Common myeloid progenitor, CD34-positive (primary cell): ENCODE measurements around the gene LRRTM3. TPM values are rescaled to one million over a fixed set of nuclear protein-coding genes. Genes with fewer than 3 reads are reported as not detected.
A peak's percentile ranks its signal among the peaks of the same experiment; 100 is the strongest.

ENCODE experiments used
- CTCF ChIA-PET: fragments of 350-600 bp; sonication (Branson Sonifier 250); formaldehyde crosslinking; loops from one replicate; lab custom pipeline; 2021; ENCODE audit warnings: antibody characterized with exemption; lab: Charles Lee
- POLR2A ChIA-PET: fragments of 350-600 bp; sonication (Branson Sonifier 250); formaldehyde crosslinking; loops from one replicate; lab custom pipeline; 2021; ENCODE audit warnings: antibody characterized with exemption; lab: Charles Lee
- DNase-seq, 3 donors: peaks; one replicate each; pipeline versions ENCODE4 v3.0.0 to v3.0.0-alpha.2; 2013
- H3K27ac ChIP-seq, 2 experiments: 1 replicate in 1 of 2; 2 replicates in 1 of 2; pipeline ENCODE4 v1.7.0; 2013; ENCODE audit warnings: inconsistent platforms in 2 of 2, low read length in 2 of 2, mild to moderate bottlenecking in 2 of 2, low read depth in 1 of 2, moderate library complexity in 1 of 2; ENCODE audit not compliant: severe bottlenecking in 2 of 2, insufficient read depth in 1 of 2, poor library complexity in 1 of 2
- H3K27me3 ChIP-seq, 5 experiments: replicated peaks in 2 of 5; 1 replicate in 3 of 5; 2 replicates in 2 of 5; pipeline versions ENCODE4 v1.6.1 to v1.7.0; 2013; ENCODE audit warnings: low read length in 4 of 5, mild to moderate bottlenecking in 2 of 5, moderate library complexity in 2 of 5, inconsistent platforms in 1 of 5; ENCODE audit not compliant: insufficient read depth in 5 of 5, control insufficient read depth in 4 of 5
- H3K36me3 ChIP-seq, 4 experiments: 1 replicate in 2 of 4; 2 replicates in 2 of 4; pipeline versions ENCODE4 v1.6.1 to v1.7.0; 2013; ENCODE audit warnings: low read length in 3 of 4, control low read depth in 1 of 4, mild to moderate bottlenecking in 1 of 4; ENCODE audit not compliant: control insufficient read depth in 4 of 4, insufficient read depth in 4 of 4
- H3K4me1 ChIP-seq, 4 experiments: 1 replicate in 3 of 4; 2 replicates in 1 of 4; pipeline versions ENCODE4 v1.6.1 to v1.7.1; 2013; ENCODE audit warnings: low read length in 3 of 4, mild to moderate bottlenecking in 3 of 4, control low read depth in 1 of 4, inconsistent platforms in 1 of 4, moderate library complexity in 1 of 4; ENCODE audit not compliant: control insufficient read depth in 4 of 4, insufficient read depth in 4 of 4; ENCODE audit errors: control extremely low read depth in 1 of 4
- H3K4me3 ChIP-seq, 7 experiments: 1 replicate in 4 of 7; 2 replicates in 3 of 7; pipeline versions ENCODE4 v1.5.1 to v1.7.0; 2013; ENCODE audit warnings: mild to moderate bottlenecking in 7 of 7, low read length in 6 of 7, moderate library complexity in 6 of 7, inconsistent platforms in 2 of 7, low read depth in 2 of 7, control low read depth in 1 of 7; ENCODE audit not compliant: insufficient read depth in 4 of 7, control insufficient read depth in 1 of 7; ENCODE audit errors: extremely low read depth in 1 of 7
- H3K9me3 ChIP-seq, 5 experiments: 1 replicate in 4 of 5; 2 replicates in 1 of 5; pipeline versions ENCODE4 v1.6.1 to v1.7.1; 2013; ENCODE audit warnings: low read length in 4 of 5, mild to moderate bottlenecking in 2 of 5, inconsistent platforms in 1 of 5, low read depth in 1 of 5, moderate library complexity in 1 of 5; ENCODE audit not compliant: control insufficient read depth in 4 of 5, insufficient read depth in 2 of 5; ENCODE audit errors: control extremely low read depth in 1 of 5
- WGBS: methylation state at CpG from one replicate; pipeline ENCODE4 v1.1.5; 2013; ENCODE audit not compliant: insufficient coverage; 5-methylcytosine and 5-hydroxymethylcytosine counted together
- polyA plus RNA-seq: library from polyadenylated mRNA; unstranded; fragments of 120-200 nt; gene quantifications from one replicate; pipeline ENCODE4 v1.2.1, GENCODE V29; 2013

The LRRTM3 gene
- polyA plus RNA-seq: 0.01 TPM

DNA sequence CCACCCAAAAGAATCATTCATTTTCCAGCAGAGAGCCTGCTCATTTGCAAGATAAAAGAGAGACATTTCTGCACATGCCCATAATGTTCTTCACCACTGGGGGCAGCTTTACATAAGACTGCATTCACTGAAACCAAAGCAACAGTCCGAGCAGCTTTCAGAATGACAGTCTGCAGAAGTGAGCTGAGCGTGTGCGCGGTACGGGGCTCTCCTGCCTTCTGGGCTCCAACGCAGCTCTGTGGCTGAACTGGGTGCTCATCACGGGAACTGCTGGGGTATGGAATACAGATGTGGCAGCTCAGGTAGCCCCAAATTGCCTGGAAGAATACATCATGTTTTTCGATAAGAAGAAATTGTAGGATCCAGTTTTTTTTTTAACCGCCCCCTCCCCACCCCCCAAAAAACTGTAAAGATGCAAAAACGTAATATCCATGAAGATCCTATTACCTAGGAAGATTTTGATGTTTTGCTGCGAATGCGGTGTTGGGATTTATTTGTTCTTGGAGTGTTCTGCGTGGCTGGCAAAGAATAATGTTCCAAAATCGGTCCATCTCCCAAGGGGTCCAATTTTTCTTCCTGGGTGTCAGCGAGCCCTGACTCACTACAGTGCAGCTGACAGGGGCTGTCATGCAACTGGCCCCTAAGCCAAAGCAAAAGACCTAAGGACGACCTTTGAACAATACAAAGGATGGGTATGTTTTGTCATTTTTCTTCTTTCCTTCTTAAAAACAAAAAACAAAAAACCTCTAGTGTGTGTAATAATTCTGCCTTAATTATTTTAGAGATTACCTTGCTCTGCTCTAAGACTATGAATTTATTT is at the start of gene LRRTM3:
Gene LRRTM3 (plus strand): TSS at position 141 of the 820 bp plus-strand sequence.
- Histone ChIP-seq H3K27ac (no peak within 1 kb of the TSS), H3K4me1 (peaks cover 0 to 7% (median 0%) of the 10 kb centered on the region in 4 experiments), H3K27me3 (peaks cover 27 to 57% (median 29%) of the 10 kb centered on the region in 5 experiments), H3K36me3 (no peaks in the 10 kb centered on the region), H3K4me3 (peak within 1 kb of the TSS in 2 of 7 experiments; percentile 27 to 43), H3K9me3 (no peaks in the 10 kb centered on the region)
- ChIA-PET POLR2A (no interaction called here), CTCF (interaction anchor here (0.6 to 3.4 kb wide), 5 partner anchors 9 to 229 kb away, joined by 3 to 13 read pairs (median 5); no protein-coding TSS in a partner anchor)
- peak; percentile 76 to 89 (median 88) for DNase-seq
- 0% methylated on average over 11 of the region's 16 CpGs for WGBS

DNA sequence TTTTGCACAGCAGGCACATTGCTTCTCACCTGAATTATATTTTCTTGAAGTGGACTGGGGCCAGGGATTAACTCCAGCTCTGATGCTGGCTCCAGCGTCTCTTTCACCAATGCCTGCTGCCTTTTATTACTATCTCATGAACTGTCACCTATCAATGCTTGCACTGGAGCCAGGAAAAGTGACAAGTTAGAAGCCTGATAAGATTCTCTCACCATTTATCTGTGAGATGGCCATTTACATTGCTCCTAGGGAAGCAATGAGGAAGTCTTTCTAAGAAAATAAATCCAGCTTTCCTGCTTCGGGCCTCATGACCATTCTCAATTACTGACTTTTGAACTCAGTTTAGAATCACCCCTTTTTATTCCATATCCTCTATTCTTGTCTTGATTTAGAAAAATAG is 48.5 kb upstream of the LRRTM3 start:
- H3K4me3 ChIP-seq: no peak overlapping the region
- POLR2A ChIA-PET: no interaction called here
- H3K27me3 ChIP-seq: no peaks in the 10 kb centered on the region
- H3K9me3 ChIP-seq: no peaks in the 10 kb centered on the region
- H3K27ac ChIP-seq: no peak overlapping the region
- H3K4me1 ChIP-seq: no peaks in the 10 kb centered on the region
- no peak for DNase-seq
- CTCF ChIA-PET: no interaction called here
- H3K36me3 ChIP-seq: no peaks in the 10 kb centered on the region
- WGBS: no CpG with 5 or more reads among the region's 2 CpGs

DNA sequence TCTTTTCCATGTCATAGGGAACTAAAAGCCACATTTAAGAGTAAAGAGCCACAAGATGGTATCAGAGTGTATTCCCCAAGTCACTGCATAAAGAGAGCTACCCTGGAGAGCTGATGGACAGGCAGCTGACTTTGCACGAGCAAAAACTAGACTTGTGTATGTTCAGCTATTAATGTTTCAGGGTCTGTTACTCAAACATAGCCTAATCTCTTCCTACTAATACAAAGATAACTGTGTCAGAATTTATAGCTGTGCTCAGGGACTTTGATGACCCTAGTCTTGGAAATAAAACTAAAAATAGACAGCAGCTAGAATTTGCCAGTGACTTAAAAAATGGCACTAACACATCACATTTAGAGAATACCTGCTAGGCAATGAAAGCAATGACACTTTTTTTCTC is 45.5 kb upstream of the LRRTM3 start:
- ChIA-PET POLR2A (no interaction called here), CTCF (no interaction called here)
- WGBS: no CpG with 5 or more reads among the region's 1 CpG
- Histone ChIP-seq H3K4me3 (no peak overlapping the region), H3K27ac (no peak overlapping the region), H3K9me3 (no peaks in the 10 kb centered on the region), H3K4me1 (no peaks in the 10 kb centered on the region), H3K36me3 (no peaks in the 10 kb centered on the region), H3K27me3 (no peaks in the 10 kb centered on the region)
- no peak for DNase-seq

DNA sequence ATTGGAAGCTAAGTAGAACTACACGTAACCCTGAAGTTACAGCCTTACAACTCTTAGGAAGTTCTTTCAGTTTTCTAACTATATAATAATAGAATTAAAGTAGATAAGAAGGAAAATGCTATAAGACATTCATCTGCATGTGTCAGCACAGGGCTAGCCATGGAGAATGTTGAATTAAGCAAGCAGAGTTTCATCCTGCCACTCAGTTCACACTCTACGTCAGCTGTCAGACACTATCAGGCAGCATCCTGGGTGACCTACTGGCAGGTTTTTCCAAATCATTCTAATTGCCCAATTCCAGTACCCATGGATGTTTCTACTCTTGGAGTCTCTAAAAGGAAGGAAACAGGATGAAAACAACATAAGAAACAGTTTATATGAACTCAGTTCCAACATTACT is 45.0 kb upstream of the LRRTM3 start:
- H3K9me3 ChIP-seq: no peaks in the 10 kb centered on the region
- no peaks in the 10 kb centered on the region for H3K27me3 ChIP-seq
- H3K27ac ChIP-seq: no peak overlapping the region
- H3K4me1 ChIP-seq: no peaks in the 10 kb centered on the region
- POLR2A ChIA-PET: no interaction called here
- no CpG with 5 or more reads among the region's 2 CpGs for WGBS
- CTCF ChIA-PET: no interaction called here
- no peak for DNase-seq
- no peaks in the 10 kb centered on the region for H3K36me3 ChIP-seq
- H3K4me3 ChIP-seq: no peak overlapping the region

DNA sequence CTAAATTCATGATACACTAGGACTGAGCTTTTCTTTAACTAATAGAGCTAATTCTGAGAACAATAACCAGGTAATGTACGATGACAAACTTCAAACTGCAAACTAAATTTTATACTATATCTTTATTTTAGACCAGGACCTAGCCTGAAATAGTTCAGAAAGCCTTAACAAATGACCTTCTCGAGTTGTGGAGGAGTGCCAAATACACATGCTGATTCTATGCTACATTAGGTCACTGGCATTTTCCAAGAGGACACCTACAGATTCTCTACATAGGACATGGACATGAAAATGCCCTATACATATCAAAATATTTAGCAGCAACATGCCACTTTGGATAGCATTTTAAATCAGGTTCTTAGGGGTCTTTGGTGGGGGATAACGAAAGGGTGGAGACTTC is 44.0 kb upstream of the LRRTM3 start:
- CTCF ChIA-PET: interaction anchor here (1.2 kb wide), 1 partner anchor 13 kb away, joined by 5 read pairs; no protein-coding TSS in a partner anchor
- 87% methylated on average over 2 of the region's 3 CpGs for WGBS
- DNase-seq: no peak

DNA sequence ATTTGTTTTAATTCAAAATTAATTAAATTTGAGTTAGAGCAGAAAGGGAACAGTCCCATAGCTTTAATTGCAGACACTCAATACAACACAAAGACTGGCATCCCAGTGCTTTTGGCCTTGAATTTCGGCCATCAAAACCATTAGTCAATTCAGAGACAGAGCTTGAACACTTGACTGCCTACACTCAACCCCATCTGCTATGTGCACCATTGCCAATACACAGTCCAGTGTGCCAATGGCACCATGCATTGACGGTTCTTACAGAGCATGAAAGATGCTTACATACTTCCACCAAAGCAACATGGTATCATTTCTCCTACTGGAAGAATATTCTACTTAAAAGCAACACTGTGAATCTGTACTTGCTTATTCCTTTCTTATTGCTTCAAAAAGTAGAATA is 43.6 kb upstream of the LRRTM3 start:
- Histone ChIP-seq H3K4me1 (no peaks in the 10 kb centered on the region), H3K4me3 (no peak overlapping the region), H3K27me3 (no peaks in the 10 kb centered on the region), H3K9me3 (no peaks in the 10 kb centered on the region), H3K27ac (no peak overlapping the region), H3K36me3 (no peaks in the 10 kb centered on the region)
- ChIA-PET CTCF (interaction anchor here (1.2 kb wide), 1 partner anchor 13 kb away, joined by 5 read pairs; no protein-coding TSS in a partner anchor), POLR2A (no interaction called here)
- 90% methylated on average over 1 of the region's 2 CpGs for WGBS
- DNase-seq: no peak

More for the DNA sequence above, 44.0 kb upstream of the LRRTM3 start:
- Histone ChIP-seq H3K9me3 (no peaks in the 10 kb centered on the region), H3K36me3 (no peaks in the 10 kb centered on the region), H3K4me1 (no peaks in the 10 kb centered on the region), H3K27me3 (no peaks in the 10 kb centered on the region), H3K4me3 (no peak overlapping the region), H3K27ac (no peak overlapping the region)
- POLR2A ChIA-PET: no interaction called here

DNA sequence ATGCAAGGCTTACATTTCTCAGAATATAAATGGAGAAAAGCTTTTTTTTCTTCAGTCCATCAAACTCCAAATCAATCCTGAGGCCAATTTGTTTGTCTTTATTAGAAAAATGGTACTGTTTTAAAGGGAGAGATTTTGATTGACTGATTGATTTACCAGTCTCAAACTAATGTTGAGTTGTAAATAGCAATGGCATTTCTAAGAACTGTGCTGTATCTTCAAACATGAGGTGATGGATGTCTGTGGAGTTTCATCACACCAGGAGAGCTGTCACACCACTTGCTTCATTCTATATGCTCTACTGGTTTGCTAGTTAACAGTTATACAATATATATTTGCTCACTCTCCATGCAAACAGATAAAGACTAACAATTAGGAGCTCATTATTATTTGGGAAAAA is 39.0 kb upstream of the LRRTM3 start:
- Histone ChIP-seq H3K36me3 (no peaks in the 10 kb centered on the region), H3K4me1 (no peaks in the 10 kb centered on the region), H3K27ac (no peak overlapping the region), H3K4me3 (no peak overlapping the region), H3K27me3 (peaks cover 0 to 2% (median 0%) of the 10 kb centered on the region in 5 experiments), H3K9me3 (no peaks in the 10 kb centered on the region)
- no peak for DNase-seq
- ChIA-PET CTCF (interaction anchor here (0.7 kb wide), 1 partner anchor 9 kb away, joined by 3 read pairs; no protein-coding TSS in a partner anchor), POLR2A (no interaction called here)
